ENCODE data around the gene ZSWIM7.
A peak's percentile ranks its signal among the peaks of the same experiment; 100 is the strongest.

ZSWIM7 gene, protein sequence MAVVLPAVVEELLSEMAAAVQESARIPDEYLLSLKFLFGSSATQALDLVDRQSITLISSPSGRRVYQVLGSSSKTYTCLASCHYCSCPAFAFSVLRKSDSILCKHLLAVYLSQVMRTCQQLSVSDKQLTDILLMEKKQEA

DNA sequence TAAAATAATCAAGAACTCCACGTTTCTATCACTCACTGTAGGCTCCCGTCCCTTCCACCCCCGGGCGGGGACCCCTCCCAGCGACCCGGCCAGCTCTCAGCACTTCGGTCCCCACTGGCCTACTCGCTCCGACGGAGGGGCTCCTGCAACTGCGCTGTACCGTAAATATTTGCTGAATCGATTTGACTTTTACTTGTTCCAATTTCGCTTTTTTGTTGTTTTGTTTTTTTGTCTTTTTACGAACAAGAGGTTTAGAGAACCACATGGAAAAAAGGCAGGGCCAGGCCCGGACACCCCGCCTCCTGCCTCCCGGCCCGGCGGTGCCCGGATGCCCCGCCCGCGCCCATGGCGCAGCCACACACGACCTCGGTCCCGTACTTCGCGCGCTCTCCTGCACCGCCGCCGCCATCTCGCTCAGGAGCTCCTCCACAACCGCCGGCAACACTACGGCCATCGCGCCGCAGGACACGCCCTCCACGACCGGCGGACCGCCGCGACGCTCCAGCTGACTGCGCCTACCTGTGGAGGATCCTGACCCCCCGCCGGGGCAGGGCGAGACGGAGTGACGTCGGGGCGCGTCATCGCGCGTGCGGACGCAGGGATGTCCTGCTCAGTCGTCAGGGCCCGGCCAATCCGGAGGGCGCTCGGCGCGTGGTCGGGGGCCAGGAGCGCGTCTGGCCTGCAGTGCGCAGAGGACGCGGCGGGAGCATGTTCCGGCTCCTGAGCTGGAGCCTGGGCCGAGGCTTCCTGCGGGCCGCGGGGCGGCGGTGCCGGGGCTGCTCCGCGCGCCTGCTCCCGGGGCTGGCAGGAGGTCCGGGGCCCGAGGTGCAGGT, at the start of gene ZSWIM7, which contains the start of gene TTC19:
Gene ZSWIM7, minus strand, starts transcription at position 564 of the 833 bp plus-strand sequence. Its CDS starts 110 bp downstream, at position 454.
Gene TTC19, plus strand, starts transcription at position 684 of the 833 bp plus-strand sequence. Its CDS starts 25 bp downstream, at position 709.
- peak; percentile 91 for DNase-seq (ENCODE audit: low spot score)

GRCh38 chr17:16048811-16049449, 49.4 kb upstream of the ZSWIM7 start:
- DNase-seq (ENCODE audit: low spot score), result no peak

DNA sequence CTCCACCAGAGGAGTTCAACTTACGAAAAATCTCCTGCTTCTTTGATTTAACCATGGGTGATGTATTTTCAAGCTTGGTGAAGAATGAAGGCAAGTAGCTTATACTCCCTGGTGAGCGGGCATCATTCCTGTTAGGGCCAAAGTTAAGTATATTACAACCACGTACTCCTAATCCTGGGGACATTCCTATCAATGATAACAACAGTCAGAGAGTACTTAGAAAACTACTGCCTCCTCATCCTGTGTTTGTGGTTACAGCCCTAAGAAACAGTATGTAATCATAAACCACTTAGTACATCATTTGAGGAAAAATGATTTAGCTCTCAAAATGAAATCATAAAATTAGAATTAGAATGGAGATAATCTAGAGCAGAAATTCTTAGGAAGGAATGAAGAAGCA, 47.5 kb upstream of the ZSWIM7 start:
- no peak for DNase-seq (ENCODE audit: low spot score)

GRCh38 chr17:16044487-16044886, 45.0 kb upstream of the ZSWIM7 start:
- no peak for DNase-seq (ENCODE audit: low spot score)

DNA sequence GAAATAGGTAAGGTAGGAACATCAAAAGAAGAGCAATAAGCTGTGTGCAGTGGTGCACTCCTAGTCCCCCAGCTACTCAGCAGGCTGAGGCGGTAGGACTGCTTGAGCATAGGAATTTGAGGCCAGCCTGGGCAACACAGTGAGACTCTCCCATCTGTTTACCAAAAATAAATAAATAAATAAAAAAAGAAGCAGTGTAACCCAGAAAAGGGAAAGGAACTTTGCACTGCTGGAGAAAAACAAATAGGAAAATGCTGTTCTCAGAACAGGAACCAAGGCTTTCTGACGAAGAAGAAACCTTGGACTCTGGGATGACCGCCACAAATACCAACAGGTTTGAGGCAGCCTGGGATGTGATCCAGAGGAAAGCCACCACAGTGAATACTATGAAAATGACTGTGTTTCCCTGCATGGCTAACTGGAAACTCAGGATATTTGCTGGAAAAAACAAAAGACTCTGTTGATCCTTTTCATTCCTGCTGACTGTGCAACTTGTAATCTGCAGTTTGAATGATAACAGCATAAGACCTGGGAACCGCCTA, 41.3 kb upstream of the ZSWIM7 start:
- DNase-seq (ENCODE audit: low spot score), result no peak

DNA sequence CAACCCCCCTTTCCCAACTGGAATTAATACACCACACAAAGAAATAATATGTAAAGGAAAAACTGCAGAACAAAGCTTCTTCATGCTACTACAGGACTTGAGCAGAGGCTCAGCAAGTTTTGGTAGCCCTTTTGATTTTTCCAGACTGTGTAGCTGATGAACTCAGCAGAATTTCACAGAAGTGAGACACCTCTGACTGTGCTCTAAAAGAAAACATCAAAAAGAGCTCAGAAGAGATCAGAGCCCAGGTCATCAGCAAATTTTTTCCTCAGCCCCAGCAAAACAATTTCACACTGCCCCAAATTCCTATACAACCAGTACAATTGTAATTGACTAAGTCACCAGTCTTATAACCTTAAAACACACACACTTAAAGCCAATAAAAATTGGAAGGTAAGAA, 38.1 kb upstream of the ZSWIM7 start:
- DNase-seq (ENCODE audit: low spot score), result no peak

- DNase-seq (ENCODE audit: low spot score), result no peak
These were observed 36.8 kb upstream of the ZSWIM7 start for GRCh38 chr17:16036261-16036660.

DNA sequence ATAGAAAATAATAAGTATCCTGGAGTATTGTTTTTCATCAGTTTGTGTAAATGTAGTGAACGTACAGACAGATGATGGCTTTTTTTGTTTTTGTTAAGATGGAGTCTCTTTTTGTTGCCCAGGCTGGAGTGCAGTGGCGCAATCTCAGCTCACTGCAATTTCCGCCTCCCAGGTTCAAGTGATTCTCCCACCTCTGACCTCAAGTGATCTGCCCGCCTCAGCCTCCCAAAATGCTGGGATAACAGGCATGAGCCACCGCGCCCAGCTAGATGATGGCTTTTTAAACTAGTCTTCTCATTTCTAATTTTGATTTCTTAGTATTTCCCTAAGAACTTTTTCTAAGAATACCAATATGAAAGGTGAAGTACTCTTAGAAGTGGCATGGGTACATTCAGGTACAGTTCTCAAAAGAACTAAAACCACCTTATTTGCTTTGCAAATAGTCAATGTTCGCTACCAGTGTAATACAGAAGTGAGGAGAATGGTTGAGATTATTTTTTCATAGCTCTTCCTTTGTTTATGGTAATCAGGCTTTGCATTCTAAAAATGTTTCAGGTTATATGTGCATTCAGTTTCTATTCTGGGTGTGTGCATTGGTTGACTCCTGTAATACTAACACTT, 34.3 kb upstream of the ZSWIM7 start:
- DNase-seq (ENCODE audit: low spot score), result no peak

DNA sequence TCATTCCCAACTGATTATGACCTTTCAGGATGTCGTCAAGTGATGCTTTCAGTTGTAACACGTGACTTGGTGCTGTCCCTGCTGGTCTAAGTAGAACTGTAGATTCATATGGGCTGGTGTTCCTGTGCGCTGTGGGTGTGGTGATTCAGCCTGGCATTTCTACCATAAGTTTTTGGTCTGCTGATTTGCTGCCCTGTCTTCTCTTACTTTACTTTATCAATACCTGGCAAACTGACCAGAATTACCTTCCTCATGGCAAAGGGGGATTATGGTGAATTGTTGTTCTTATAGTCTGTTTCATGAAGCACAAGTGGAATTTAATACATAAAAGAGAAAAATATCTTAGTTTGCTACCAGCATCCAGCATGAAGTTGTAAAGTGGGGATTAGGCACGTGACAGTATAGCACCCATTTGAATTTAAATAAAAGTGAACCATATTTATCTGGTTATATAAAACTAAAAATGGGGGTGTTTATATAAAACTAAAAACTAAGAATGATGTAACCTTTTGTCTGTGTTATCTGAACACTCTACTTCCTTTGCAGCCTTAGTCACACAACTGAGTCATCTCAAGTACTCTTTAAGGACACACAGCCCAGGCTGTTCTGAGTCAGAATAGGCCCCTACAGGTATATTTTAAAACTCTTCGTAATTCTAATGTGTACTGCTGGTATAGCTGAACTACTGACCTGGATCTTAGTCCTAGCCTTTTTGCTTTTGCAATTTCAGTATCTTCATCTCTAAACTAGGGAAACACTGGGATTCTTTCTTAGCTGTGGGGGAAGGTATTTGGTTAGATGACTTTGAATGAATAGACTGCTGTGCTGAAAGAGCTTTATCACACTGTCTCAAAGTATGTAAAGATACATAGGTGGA, 28.4 kb upstream of the ZSWIM7 start:
- peak; percentile 53 for DNase-seq (ENCODE audit: low spot score)

GRCh38 chr17:16026895-16027294, 27.4 kb upstream of the ZSWIM7 start:
- DNase-seq (ENCODE audit: low spot score), result no peak

GRCh38 chr17:16025202-16025601, 25.7 kb upstream of the ZSWIM7 start:
- DNase-seq (ENCODE audit: low spot score), result no peak

DNA sequence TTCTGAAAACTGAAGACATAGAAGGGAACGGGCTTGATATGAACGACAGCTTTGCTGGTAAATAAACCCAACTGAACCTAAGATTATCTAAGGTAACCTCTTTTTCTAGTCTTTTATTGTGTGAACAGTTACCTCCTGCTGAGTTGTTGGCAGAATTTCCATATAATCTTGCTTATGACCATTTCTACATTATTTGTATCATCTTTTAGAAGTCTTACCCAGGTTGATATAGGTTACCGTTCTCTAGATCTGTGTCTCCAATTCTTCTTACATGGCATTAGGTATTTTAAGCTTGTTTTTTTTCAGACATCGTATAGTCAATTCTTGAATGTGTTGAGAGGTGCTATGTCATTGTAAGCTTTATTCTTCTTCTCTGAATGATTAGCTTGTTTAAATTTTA, 24.4 kb upstream of the ZSWIM7 start:
- no peak for DNase-seq (ENCODE audit: low spot score)

DNA sequence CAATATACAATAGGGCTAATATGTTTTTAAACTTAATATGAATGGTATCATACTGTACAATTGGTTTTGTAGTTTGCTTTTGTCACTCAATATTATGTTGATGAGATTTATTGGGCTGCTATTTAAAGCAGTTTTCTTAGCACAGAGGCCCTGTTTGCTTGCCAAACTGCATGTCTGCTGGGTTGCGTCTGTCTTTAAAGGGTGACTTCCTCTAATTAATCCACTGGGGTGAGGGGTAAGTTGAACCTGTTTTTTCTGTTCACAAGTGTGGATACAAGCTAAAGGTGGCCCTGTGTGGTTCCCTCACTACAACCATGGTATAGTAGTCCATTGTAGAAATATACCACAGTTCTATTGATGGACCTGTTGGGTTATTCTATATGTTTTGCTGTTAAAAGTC, 19.8 kb upstream of the ZSWIM7 start:
- no peak for DNase-seq (ENCODE audit: low spot score)

DNA sequence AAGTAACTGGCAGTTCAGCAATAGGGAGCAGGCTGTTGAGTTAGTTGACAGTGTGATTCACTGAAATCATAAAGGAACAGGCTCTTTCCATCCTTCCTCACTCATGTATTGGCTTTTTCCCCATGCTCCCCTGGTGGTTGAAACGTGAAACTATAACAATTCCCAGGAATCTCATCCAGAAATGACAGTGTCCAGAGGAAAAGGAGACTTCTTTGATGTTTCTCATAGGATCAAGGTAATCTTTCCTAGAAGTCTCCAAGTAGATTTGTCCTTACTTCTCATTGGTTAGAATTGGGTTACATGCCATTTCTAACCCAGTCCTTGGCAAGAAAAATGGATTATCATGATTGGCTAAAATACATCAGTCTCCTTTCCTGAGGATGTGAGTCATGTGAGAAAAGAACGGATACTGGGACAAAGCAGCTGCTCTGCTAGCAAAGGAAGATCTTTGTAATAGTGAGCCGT, 14.5 kb upstream of the ZSWIM7 start:
- no peak for DNase-seq (ENCODE audit: low spot score)

DNA sequence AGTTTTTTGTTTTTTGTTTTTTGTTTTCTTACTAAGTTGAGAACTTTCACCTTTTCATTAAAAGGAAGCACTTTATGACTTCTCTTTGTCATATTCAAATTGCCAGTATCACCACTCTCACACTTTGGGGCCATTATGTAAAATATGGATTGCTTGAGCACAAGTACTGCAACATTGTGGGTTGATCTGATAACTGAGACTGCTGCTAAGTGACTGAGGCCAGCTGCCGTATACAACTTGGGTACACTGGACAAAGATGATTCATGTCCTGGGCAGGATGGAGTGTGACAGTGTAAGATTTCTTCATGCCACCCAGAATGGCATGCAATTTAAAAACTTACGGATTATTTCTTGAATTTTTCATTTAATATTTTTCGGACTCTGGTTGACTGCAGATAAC, 7.9 kb upstream of the ZSWIM7 start:
- no peak for DNase-seq (ENCODE audit: low spot score)

- DNase-seq (ENCODE audit: low spot score), result no peak
These were observed 6.1 kb upstream of the ZSWIM7 start for GRCh38 chr17:16005636-16006035.

DNA sequence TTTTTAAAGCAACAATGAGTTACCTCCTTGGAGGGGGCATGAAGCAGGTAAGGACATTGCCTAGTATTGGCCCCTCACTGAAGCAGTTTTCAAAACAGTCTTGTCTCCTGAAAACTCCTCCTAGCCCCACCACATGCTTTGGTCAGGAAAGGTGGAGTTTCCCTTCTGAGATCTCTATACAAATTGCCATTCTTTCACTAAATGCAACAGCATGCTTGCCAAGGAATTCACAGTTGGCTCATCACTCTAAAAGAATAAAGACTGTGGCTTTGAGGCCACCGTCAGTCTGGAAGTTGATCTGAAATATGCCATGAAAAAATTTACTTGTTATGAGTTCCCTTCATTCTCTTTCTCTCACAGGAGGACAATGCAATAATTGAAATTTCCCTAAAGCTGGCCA, 4.3 kb upstream of the ZSWIM7 start:
- DNase-seq (ENCODE audit: low spot score), result no peak

GRCh38 chr17:16002708-16003260, 3.3 kb upstream of the ZSWIM7 start:
- no peak for DNase-seq (ENCODE audit: low spot score)

DNA sequence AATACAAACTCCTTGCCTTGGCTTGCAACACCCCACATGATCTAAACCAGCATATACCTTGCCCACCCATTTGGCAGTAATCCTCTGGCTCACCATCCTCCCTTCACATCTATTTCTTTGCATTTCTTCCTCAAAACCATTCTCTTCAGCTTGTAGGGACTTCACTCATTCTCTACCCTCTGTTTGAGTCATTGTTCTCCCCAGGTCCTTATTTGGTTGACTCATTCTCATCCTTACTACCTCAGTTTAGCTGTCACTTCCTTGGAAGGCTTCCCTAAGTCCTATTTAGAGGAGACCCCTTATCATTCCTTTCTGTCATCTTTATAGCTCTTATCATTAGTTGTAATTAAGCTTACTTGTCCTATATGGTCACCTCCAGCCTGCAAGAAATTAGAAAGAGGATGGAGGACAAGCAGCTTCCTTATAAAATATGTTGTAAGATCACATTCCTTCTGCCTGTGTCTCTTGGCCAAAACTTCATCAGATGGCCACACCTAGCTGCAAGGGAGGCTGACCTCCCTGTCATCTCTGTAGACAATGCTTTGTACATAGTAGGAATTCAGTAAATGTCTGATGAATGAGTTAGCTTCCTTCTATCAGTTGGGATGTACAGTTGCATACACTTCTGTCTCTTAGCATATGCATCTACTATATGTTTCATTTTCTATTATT, 1.9 kb upstream of the ZSWIM7 start:
- no peak for DNase-seq (ENCODE audit: low spot score)
